ENCODE results near the gene SPEN. TPM values are rescaled to one million over a fixed set of nuclear protein-coding genes. Genes with fewer than 3 reads are reported as not detected.
A peak's percentile ranks its signal among the peaks of the same experiment; 100 is the strongest.
"Not testable (repeated sequence)": the region's sequence is repeated elsewhere in the genome, so short reads cannot be mapped to it uniquely, and the experiment has no call there.

Gene SPEN
- polyA plus RNA-seq, 4 donors, result 50.0 to 60.6 (median 57.7) TPM

DNA sequence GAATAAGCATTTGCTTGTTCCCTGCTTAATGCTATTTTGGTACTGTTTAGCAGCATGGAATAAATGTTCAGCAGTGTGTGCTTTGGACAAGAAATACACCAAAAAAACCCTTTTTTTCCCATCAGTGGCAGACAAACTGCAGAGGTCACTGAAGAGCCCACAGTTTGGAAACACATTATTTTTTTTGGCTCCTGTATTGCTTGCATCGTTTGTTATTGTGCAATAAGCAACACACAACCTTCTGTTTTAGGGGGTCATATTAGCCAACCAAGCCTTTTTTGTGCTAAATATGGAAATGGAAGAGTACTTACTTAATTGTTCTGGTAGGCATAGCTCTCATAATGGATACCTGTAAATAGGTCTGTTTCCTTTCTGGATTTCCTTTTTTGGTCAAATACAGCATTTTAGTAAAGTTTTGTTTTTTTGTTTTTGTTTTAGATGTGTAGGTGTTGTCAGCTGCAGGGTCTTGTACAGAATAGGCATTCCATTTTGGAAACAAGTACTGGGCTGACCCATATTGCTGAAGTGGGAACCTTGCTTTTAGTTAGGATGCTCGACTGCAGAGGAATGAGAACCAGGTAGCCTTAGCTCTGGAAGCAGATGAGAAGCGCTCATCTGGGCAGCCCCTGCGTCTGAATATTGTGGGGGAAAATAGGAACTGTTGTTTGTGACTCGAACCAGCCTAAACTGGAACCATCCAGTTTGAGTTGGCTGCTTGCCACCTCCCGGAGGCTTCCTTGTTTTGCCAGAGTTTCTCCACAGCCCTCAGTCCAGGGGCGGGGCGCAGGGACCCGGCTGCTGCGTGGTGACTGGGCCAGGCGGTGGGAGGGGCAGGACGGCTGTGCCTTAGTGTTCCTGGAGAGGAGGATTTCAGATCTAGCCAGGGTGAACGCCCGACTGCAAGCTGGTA lies 38.4 kb downstream of the SPEN start:
- DNase-seq (ENCODE audit: low read depth in 4 of 4, low spot score in 3 of 4), result peak; percentile 93 to 98 (median 96)

DNA sequence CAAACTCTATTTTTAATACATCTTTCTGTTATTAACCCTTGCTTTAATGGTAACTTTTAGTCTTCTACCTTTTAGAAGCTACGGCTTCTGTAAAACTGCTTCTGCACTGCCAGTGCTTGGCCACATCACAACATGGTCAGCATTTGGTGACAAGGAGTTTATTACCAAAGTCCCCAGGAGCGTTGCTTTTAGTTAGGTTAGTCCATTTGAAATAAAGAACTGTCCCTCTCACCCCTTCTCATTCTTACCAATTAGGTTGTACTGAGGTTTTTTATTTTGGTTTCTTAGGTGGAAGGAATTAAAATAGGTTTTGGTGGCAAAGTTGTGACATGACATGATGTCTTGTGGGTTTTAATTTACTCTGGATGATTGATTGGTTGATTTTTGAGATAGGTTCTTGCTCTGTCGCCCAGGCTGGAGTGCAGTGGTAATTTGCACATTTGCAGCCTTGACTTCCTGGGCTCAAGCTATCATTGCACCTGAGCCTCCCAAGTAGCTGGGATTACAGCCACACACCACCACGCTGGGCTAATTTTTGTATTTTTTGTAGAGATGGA lies 39.2 kb downstream of the SPEN start:
- no peak for DNase-seq (ENCODE audit: low read depth in 4 of 4, low spot score in 3 of 4)

GRCh38 chr1:15892857-15893599 lies 45.5 kb downstream of the SPEN start:
- DNase-seq (ENCODE audit: low read depth in 4 of 4, low spot score in 3 of 4), result not testable (repeated sequence)

GRCh38 chr1:15895233-15895632 lies 47.7 kb downstream of the SPEN start:
- DNase-seq (ENCODE audit: low read depth in 4 of 4, low spot score in 3 of 4), result no peak

GRCh38 chr1:15896841-15897610 lies 49.5 kb downstream of the SPEN start:
- not testable (repeated sequence) for DNase-seq (ENCODE audit: low read depth in 4 of 4, low spot score in 3 of 4)

GRCh38 chr1:15899266-15899665 lies 51.8 kb downstream of the SPEN start:
- no peak for DNase-seq (ENCODE audit: low read depth in 4 of 4, low spot score in 3 of 4)

DNA sequence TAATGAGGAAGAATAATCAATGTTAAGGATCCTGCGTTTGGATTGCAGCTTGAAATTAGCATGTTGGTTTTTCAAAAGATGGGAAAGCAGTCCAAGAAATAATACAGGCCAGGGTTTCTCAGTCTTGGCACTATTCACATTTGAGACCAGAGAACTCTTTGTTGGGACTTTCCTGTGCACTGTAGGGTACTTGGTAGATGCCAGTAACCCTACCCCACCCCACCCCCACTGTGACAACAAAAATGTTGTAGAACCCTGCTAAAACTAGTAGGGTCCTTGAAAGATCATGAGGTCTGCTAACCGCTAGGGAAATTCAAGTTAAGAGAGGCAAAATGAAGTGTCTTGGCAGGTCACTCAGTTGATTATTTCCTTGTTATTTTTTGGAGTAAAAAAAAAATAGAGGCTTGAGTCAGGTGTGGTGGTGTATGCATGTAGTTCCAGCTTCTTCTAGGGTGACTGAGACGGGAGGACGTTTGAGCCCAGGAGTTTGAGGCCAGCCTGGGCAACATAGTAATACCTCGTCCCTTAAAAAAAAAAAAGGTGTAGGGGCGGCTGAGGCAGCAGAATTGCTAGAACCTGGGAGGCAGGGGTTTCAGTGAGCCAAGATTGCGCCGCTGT lies 53.3 kb downstream of the SPEN start:
- DNase-seq (ENCODE audit: low read depth in 4 of 4, low spot score in 3 of 4), result no peak

- no peak for DNase-seq (ENCODE audit: low read depth in 4 of 4, low spot score in 3 of 4)
Observed at GRCh38 chr1:15902882-15903281, 55.4 kb downstream of the SPEN start.

DNA sequence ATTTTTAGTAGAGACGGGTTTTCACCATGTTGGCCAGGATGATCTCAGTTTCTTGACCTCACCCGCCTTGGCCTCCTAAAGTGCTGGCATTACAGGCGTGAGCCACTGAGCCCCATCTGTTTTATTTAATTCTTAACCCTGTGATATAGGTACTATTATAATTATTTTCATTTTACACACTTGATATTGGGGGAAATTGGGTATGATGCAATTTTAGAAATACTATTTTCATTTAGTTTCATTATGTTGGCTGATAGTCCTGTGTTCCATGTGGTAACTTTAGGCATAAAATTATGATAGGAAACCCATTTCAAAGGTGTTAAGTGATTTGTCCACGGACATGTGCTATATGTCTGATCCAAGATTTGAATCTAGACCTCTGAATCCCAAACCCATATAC lies 61.1 kb downstream of the SPEN start:
- no peak for DNase-seq (ENCODE audit: low read depth in 4 of 4, low spot score in 3 of 4)

DNA sequence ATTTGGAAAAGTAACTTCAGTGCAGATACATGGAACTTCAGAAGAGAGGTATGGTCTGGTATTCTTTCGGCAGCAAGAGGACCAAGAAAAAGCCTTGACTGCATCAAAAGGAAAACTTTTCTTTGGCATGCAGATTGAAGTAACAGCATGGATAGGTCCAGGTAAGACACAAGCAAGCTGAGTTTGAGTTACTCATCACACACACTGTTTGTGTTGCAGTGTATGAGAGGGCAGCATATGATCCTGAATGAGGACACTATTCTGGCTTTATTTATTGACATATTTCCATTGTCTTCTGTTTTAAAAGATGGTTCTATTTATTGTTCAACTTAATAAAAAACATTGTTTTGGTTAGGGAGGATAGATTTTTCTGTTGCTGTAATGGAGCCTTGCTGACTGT lies 63.6 kb downstream of the SPEN start:
- no peak for DNase-seq (ENCODE audit: low read depth in 4 of 4, low spot score in 3 of 4)

GRCh38 chr1:15911927-15912326 lies 64.4 kb downstream of the SPEN start:
- no peak for DNase-seq (ENCODE audit: low read depth in 4 of 4, low spot score in 3 of 4)

- not testable (repeated sequence) for DNase-seq (ENCODE audit: low read depth in 4 of 4, low spot score in 3 of 4)
Observed at GRCh38 chr1:15913607-15914006, 66.1 kb downstream of the SPEN start.

DNA sequence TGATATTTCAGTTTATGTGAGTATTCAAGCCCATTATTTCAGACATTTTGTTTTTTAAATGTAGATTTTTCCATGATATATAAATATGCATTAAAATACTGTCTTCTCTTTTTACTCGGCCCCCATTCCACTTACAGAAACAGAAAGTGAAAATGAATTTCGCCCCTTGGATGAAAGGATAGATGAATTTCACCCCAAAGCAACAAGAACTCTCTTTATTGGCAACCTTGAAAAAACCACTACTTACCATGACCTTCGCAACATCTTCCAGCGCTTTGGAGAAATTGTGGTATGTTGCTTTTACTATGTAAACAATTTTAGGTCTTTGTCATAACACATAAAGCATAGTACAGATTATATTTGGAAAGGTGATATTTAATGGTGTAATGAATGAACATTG lies 68.5 kb downstream of the SPEN start:
- no peak for DNase-seq (ENCODE audit: low read depth in 4 of 4, low spot score in 3 of 4)

GRCh38 chr1:15916417-15916816 lies 68.9 kb downstream of the SPEN start:
- DNase-seq (ENCODE audit: low read depth in 4 of 4, low spot score in 3 of 4), result no peak

- no peak for DNase-seq (ENCODE audit: low read depth in 4 of 4, low spot score in 3 of 4)
Observed at GRCh38 chr1:15916916-15917315, 69.4 kb downstream of the SPEN start.

DNA sequence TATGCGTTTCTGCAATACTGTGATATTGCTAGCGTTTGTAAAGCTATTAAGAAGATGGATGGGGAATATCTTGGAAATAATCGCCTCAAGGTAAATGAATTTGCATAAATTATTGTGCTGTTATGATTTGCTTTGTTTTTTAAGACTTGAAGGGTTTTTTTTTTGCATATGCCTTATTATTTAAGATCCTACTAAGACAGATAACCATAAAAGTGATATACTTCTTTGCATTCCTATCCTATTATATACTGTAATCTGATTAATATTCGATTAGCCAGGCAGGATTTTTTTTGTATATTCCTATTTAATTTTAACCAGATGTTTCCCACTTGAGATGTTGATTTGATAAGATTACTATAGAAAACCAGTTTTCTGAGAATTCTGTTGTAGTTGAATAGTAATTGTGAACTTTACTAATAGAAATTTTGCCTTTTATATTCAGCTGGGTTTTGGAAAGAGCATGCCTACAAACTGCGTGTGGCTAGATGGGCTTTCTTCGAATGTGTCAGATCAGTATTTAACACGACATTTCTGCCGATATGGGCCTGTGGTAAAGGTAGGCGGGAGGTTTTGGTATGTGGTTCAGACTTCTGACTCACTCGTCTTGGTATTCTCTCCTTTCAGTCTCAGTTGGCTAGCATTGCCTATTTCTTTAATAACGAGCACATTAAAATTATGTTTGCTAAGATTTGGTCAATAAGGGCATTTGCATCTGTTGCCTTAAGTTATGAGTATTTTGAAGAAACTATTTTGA lies 71.6 kb downstream of the SPEN start:
- no peak for DNase-seq (ENCODE audit: low read depth in 4 of 4, low spot score in 3 of 4)

DNA sequence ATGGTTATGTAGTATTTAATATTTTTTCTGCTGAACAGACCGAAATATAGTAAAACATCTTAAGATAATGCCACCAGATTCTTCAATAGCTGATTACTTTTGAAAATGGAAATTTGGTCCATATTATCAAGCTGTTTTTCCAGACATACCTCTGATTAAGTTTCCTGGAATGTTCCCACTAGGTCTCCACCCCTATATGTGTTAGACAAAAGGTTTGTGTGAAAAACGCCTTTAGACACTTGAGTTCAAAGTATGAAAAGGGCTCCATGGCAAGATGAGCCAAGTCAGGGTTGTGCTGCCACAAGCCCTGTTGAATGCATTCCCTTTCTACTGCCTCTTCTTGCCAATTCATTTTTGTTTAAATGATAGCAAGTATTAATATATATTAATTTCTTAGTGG lies 75.7 kb downstream of the SPEN start:
- no peak for DNase-seq (ENCODE audit: low read depth in 4 of 4, low spot score in 3 of 4)

GRCh38 chr1:15926448-15926847 lies 78.9 kb downstream of the SPEN start:
- not testable (repeated sequence) for DNase-seq (ENCODE audit: low read depth in 4 of 4, low spot score in 3 of 4)

Data from right renal pelvis (tissue), 4 donors.